OCI-LY7 (cell line): Measurements from ENCODE around the gene CDH23. TPM values are rescaled to one million over a fixed set of nuclear protein-coding genes. Genes with fewer than 3 reads are reported as not detected.
A peak's percentile ranks its signal among the peaks of the same experiment; 100 is the strongest.

Experiments
- BruUV-seq: library from RNA; stranded (reverse); fragments of 400-500 nt; replicated peaks from 2 replicates; lab custom pipeline; 2021; lab: Mats Ljungman, UMichigan
- CTCF ChIA-PET: fragments of 300-600 bp; sonication (Branson Sonifier 250); formaldehyde crosslinking; loops from one replicate; lab custom pipeline; 2022; ENCODE audit warnings: antibody characterized with exemption; ENCODE audit not compliant: unreplicated experiment; lab: Charles Lee
- POLR2A ChIA-PET: fragments of 300-600 bp; sonication (Branson Sonifier 250); formaldehyde crosslinking; loops from one replicate; lab custom pipeline; 2022; ENCODE audit warnings: antibody characterized with exemption; lab: Charles Lee
- DNase-seq: peaks from one replicate; pipeline ENCODE4 v3.0.0-alpha.2; 2015; ENCODE audit warnings: low spot score
- H2AFZ ChIP-seq: fragments of 200-600 bp; sonication (generic), shearing (Covaris generic); 2 replicates; pipeline ENCODE4 v1.6.1; 2014; ENCODE audit warnings: mild to moderate bottlenecking, antibody characterized with exemption, low read length, moderate library complexity
- H3K27ac ChIP-seq: fragments of 200-600 bp; sonication (generic); 2 replicates; pipeline ENCODE4 v1.5.1; 2014; ENCODE audit warnings: mixed run types, low read depth, mild to moderate bottlenecking, moderate library complexity, low read length, inconsistent platforms; ENCODE audit not compliant: poor library complexity, severe bottlenecking
- H3K36me3 ChIP-seq: fragments of 200-600 bp; sonication (generic); 2 replicates; pipeline ENCODE4 v1.6.1; 2014; ENCODE audit warnings: mild to moderate bottlenecking, antibody characterized with exemption, low read length, moderate library complexity, mixed read lengths; ENCODE audit not compliant: insufficient read depth
- H3K4me1 ChIP-seq: fragments of 200-600 bp; sonication (generic); 2 replicates; pipeline ENCODE4 v1.5.1; 2014; ENCODE audit warnings: mild to moderate bottlenecking, low read length; ENCODE audit not compliant: insufficient read depth, poor library complexity, severe bottlenecking
- H3K4me2 ChIP-seq: fragments of 200-600 bp; sonication (generic); 2 replicates; pipeline ENCODE4 v1.6.1; 2014; ENCODE audit warnings: mild to moderate bottlenecking, low read length
- H3K4me3 ChIP-seq: fragments of 200-600 bp; sonication (generic); 2 replicates; pipeline ENCODE4 v1.5.1; 2014; ENCODE audit warnings: mild to moderate bottlenecking, low read depth, low read length; ENCODE audit not compliant: poor library complexity, severe bottlenecking
- H3K79me2 ChIP-seq: fragments of 200-600 bp; sonication (generic); 2 replicates; pipeline ENCODE4 v1.6.1; 2016; ENCODE audit warnings: low read depth, mild to moderate bottlenecking, low read length, moderate library complexity, mixed read lengths; ENCODE audit not compliant: insufficient read depth
- H3K9me2 ChIP-seq: fragments of 200-600 bp; sonication (generic); 2 replicates; pipeline ENCODE4 v1.6.1; 2016; ENCODE audit warnings: mild to moderate bottlenecking, low read length, mixed read lengths; ENCODE audit not compliant: insufficient read depth
- H3K9me3 ChIP-seq: fragments of 200-600 bp; sonication (generic); 2 replicates; pipeline ENCODE4 v1.6.1; 2014; ENCODE audit warnings: mild to moderate bottlenecking, mixed run types, low read length, mixed read lengths
- H4K20me1 ChIP-seq: fragments of 200-600 bp; sonication (generic); 2 replicates; pipeline ENCODE4 v1.6.1; 2014; ENCODE audit warnings: mild to moderate bottlenecking, antibody characterized with exemption, low read length, moderate library complexity, mixed read lengths; ENCODE audit not compliant: insufficient read depth
- EZH2phosphoT487 ChIP-seq: fragments of 200-600 bp; sonication (generic); IDR thresholded peaks from 2 replicates; pipeline ENCODE4 v1.6.1; 2018; ENCODE audit warnings: low read depth, borderline replicate concordance, mild to moderate bottlenecking, mixed run types, antibody characterized with exemption, low read length, moderate library complexity, mixed read lengths
- intact Hi-C: fragments of 100-400 bp; cut with micrococcal nuclease; formaldehyde crosslinking; loops from one replicate; pipeline ENCODE4 v1.10.0; 2022; ENCODE audit not compliant: unreplicated experiment
- total RNA-seq, 2 experiments: library from RNA; depleted of rRNA in 1 of 2; stranded (reverse); fragments of >200 nt in 1 of 2; shearing (Covaris generic) in 1 of 2; gene quantifications; 2 replicates each; pipeline ENCODE4 v1.2.3, GENCODE V29; 2014 to 2022
- TF ChIP-seq, protein P1 (sequence below): fragments of 200-600 bp; sonication (generic); conservative IDR thresholded peaks from 2 replicates; pipeline ENCODE4 v1.5.1; 2014; ENCODE audit warnings: mild to moderate bottlenecking, antibody characterized with exemption, low read length, moderate library complexity, mixed read lengths

CDH23 gene
- total RNA-seq, 2 experiments from 2014 or later, result 0.92 to 9.9 TPM

DNA sequence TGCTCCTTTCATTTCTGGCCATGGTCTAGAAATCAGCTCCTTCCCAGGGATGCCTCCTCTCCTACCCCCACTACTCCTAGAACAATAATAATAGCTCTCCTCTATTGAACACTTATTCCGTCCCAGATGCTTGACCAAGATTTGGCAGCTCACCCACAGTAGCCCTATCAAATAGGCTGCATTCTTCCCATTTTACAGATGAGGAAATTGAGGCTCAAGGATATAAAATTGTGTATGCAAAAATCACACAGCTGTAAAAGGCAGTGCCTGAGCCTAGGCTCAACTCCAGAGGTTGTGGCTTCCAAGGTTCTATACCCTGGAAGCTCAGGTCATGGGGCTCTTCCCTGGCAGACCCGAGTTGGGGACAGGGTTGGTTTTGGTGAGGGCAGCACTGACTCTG, 240.6 kb downstream of the CDH23 start:
- POLR2A ChIA-PET, result interaction anchor here (1.0 to 1.3 kb wide), 3 partner anchors 13 to 260 kb away, joined by 3 to 4 read pairs (median 3); partner anchors contain the start of gene PSAP
- H3K4me2 ChIP-seq, result peak overlapping the region; percentile 56; the same call in 1 of the 2 replicates
- no TSS peak for BruUV-seq
- no peak overlapping the region for H3K4me3 ChIP-seq
- CTCF ChIA-PET, result interaction anchor here (0.5 to 0.9 kb wide), 3 partner anchors 13 to 113 kb away, joined by 3 read pairs; no protein-coding TSS in a partner anchor
- TF ChIP-seq EZH2phosphoT487, result no peak
- TF ChIP-seq, protein P1, sequence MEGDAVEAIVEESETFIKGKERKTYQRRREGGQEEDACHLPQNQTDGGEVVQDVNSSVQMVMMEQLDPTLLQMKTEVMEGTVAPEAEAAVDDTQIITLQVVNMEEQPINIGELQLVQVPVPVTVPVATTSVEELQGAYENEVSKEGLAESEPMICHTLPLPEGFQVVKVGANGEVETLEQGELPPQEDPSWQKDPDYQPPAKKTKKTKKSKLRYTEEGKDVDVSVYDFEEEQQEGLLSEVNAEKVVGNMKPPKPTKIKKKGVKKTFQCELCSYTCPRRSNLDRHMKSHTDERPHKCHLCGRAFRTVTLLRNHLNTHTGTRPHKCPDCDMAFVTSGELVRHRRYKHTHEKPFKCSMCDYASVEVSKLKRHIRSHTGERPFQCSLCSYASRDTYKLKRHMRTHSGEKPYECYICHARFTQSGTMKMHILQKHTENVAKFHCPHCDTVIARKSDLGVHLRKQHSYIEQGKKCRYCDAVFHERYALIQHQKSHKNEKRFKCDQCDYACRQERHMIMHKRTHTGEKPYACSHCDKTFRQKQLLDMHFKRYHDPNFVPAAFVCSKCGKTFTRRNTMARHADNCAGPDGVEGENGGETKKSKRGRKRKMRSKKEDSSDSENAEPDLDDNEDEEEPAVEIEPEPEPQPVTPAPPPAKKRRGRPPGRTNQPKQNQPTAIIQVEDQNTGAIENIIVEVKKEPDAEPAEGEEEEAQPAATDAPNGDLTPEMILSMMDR, result no peak
- H3K27ac ChIP-seq, result peak overlapping the region; percentile 59
- H3K36me3 ChIP-seq, result no peaks in the 10 kb centered on the region
- no peaks in the 10 kb centered on the region for H3K79me2 ChIP-seq
- DNase-seq, result no peak
- intact Hi-C loops, result no loop called here
- no peaks in the 10 kb centered on the region for H3K9me2 ChIP-seq
- no peak overlapping the region; the same call in 1 of the 2 replicates for H2AFZ ChIP-seq
- no peaks in the 10 kb centered on the region for H4K20me1 ChIP-seq
- peaks cover 43% of the 10 kb centered on the region for H3K4me1 ChIP-seq
- no peaks in the 10 kb centered on the region for H3K9me3 ChIP-seq

DNA sequence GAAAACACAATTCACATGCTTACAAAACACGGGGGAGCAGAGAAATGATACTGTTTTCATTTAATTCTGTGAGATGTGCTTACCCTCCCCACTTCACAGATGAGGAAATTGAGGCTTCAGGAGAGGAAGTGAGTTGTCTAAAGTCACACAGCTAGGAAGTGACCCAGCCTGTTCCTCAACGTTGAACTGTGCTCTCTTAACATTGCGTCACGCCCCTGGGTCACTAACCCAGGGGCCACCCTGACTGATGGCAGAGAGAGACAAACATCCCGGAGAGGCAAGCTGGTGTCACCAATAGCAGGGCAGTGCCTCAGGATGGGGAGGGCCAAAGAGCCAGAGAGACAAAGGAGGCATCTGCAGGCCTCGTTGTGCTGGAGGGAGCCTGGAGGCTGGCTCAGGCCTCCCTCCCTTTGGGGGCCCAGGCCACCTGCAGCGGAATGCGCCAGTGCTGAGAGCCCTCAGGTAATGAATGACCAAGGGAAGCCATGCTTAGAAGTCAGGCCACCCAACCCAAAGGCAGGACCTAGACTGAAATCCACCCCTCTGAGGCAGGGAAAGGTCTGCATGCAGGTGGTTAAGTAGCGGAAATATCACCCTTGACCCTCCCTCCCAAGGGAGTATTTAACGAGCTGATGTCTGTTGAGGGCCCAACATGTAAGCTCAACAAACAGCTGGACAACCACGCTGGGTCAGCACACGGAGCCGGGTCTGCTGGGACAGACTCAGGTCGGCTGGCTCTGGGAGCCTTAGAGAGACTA, 241.5 kb downstream of the CDH23 start:
- POLR2A ChIA-PET, result interaction anchor here (1.0 to 1.5 kb wide), 5 partner anchors 11 to 264 kb away, joined by 4 to 8 read pairs (median 5); no protein-coding TSS in a partner anchor
- H3K4me3 ChIP-seq, result peak overlapping the region; percentile 10
- CTCF ChIA-PET, result interaction anchor here (0.6 to 2.3 kb wide), 6 partner anchors 9 to 128 kb away, joined by 3 to 19 read pairs (median 3); no protein-coding TSS in a partner anchor
- H3K4me2 ChIP-seq, result peak overlapping the region; percentile 56
- H4K20me1 ChIP-seq, result no peaks in the 10 kb centered on the region
- H3K9me2 ChIP-seq, result no peaks in the 10 kb centered on the region
- H3K4me1 ChIP-seq, result peaks cover 48% of the 10 kb centered on the region
- intact Hi-C loops, result no loop called here
- peak overlapping the region; percentile 59 for H3K27ac ChIP-seq
- no TSS peak for BruUV-seq
- no peak for TF ChIP-seq EZH2phosphoT487
- TF ChIP-seq, protein P1, result no peak
- no peaks in the 10 kb centered on the region for H3K79me2 ChIP-seq
- DNase-seq, result peak; percentile 89
- no peaks in the 10 kb centered on the region for H3K9me3 ChIP-seq
- peak overlapping the region; percentile 73 for H2AFZ ChIP-seq
- no peaks in the 10 kb centered on the region for H3K36me3 ChIP-seq
